HG03064 (cell line): ENCODE results near the gene ARHGAP15.

ENCODE experiments used
- ATAC-seq: cut with Tn5 transposase; IDR thresholded peaks from one replicate; pipeline ENCODE4 v1.9.1; 2021; ENCODE audit warnings: low read depth; ENCODE audit not compliant: unreplicated experiment

The ARHGAP15 gene

DNA sequence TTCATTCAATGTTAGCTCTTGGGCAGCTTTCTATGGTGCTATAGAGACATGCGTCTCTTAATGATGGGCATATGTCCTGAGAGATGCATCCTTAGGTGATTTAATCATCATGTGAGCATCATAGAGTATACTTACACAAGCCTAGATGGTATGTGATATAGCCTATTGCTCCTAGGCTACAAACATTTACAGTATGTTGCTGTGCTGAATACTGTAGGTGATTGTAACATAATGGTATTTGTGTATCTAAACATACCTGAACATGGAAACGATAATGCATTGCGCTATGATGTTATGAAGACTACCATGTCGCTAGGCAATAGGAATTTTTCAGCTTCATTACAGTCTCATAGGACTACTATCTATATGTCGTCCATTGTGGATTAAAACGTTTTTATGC, 89.4 kb downstream of the ARHGAP15 start:
- no peak for ATAC-seq

DNA sequence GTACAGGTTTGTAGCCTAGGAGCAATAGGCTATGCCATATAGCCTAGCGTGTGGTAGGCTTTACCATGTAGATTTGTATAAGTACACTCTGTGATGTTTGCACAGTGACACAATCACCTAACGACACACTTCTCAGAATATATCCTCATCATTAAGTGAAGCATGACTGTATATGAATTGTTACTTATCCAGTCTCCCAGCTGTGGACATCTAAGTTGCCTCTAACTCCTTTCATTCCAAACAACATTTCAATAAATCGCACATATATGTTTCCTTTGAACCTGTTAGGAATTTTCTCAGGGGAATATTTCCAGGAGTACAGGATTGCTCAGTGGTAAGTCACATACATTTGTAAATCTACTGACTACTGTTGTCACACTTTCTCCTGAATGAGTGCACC, 90.0 kb downstream of the ARHGAP15 start:
- no peak for ATAC-seq

DNA sequence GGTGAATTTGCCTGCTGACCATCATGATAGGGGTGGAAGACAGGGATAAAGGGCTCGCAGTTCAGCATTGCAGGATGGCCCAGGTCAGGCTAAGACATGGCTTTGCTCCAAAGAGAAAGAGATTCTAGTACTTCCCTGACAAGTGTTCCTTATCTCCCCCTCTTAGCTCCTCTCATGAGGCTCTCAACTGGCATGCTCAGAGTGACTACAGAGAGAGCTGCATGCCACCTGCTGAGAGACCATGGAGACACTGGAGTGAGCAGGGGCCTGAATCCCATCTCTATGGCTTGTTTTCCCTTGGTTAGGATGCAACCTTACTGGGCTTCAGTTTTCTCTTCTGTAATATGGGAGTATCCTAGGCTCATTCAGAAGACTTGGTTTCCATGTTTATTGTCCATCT, 94.3 kb downstream of the ARHGAP15 start:
- no peak for ATAC-seq

DNA sequence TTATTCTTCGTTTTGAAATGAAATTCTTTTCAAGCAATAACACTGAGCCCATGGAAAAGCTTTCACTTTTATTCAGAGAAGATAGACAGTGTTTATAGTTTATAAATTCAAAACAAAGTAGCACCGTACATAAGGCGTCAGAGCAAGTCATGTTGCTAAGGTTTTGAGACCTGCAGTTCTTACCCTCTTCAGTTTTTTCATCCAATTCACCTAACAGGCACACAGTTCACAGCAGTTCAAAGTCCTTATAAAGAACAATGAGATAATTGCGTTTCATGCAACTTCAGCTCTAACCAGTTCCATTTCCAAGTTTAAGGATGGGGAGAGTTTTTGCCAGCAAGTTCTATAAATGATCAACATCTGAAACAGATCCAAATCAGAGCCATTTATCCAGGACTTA, 96.7 kb downstream of the ARHGAP15 start:
- no peak for ATAC-seq

DNA sequence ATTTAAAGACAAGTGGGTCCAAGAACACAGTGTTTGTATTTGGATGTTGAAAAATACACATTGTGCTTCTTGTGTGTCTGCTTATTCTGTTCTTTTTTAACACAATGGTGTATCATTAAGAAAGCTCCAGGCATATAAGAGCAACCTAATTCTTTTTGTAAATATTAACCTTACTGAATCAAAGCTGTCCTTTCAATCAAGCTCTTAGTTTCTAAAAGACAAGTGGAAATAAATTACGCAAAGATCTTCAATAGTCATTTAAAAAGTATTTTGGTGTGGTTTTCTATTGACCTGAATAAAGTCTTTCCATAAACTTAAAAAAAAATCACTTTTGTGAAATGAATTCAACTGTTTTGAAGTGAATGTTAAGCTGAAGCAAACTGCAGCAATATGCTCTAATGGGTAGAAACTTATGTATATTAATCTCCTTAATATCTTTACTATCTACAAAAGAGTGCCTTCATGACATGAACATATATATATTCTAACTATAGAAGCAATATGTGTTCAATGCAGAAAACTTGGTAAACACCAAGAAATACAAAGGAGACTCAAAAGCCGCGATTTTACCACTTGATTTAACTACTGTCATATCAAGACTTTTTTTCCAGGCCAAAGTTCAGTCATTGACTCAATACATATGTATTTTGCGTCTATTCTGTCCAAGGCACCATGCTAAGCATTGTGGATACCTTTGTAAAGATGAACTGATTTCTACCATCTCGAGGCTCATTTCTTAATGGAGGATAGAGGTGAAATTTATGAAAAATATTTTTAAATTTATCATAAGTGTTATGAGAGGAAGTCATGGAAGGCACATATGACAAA, 97.7 kb downstream of the ARHGAP15 start:
- ATAC-seq: no peak

DNA sequence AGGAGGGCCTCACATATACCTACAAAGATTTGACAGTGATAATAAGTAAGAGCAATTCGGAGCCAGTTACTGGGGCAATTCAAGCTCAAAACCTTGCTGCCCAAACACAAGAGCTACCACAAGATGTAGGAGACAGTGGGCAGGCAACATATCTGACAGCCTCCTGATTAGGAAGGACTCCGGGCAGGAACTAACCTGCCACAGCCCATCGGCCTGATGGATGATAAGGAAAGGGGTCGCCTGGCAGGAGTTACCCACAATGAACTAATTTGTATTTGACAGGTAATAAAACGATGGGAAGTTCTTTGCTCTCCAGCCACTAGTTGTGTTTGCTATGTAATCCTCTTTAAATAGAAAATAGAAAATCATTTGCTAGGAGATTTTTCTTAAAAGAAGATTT, 100.2 kb downstream of the ARHGAP15 start:
- ATAC-seq: no peak

DNA sequence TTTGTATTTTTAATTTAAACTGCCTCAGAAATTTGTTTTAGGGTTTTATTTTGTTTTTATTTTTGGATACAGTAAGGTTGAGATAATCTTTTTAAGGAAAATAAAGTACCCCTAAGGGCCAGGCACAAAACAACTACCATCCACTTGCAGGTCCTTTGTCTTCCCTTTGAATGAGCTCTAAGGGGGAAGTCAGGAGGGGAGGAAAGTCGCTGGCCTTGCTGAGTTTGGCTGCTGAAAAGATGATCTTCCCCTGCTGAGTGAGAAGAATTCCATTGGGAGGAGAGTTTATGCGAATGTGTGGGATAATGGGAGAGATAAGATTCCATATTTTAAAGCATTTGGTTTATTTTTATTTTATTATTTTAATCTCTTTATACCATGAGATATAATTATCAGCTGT, 100.7 kb downstream of the ARHGAP15 start:
- no peak for ATAC-seq

DNA sequence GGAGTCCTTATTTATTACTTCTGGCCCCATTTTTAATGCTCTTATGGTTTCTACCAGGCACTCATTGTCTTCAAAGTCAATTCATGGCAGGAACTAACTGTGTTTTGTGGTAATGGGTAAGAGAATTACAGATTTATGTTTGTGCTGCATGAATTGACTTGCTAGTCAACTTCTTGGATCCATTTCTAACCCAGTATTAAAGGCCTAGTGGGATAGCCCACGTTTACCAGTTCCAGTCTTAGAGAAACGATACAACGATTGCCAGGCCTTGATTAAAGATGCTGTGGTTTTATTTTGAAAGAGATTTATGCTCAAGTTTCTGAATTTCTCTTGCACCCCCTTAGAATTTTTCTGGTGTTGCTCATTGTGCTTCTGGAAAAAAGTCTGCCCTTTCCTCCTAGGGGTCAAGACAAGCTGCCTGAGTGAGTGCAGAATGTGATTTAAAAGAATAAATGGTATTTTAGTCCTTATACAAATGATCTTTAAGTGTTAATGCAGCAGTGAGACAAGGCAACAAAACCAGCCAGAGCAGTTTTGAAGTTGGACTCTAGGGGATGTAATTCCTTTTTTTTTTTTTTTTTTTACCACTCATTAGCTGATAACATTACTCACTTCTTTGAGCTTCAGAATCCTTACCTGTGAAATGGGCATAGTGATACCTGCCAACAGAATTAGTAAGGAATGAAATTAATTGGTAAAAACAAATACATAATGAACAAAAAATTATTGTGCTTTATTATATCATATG, 101.5 kb downstream of the ARHGAP15 start:
- no peak for ATAC-seq

DNA sequence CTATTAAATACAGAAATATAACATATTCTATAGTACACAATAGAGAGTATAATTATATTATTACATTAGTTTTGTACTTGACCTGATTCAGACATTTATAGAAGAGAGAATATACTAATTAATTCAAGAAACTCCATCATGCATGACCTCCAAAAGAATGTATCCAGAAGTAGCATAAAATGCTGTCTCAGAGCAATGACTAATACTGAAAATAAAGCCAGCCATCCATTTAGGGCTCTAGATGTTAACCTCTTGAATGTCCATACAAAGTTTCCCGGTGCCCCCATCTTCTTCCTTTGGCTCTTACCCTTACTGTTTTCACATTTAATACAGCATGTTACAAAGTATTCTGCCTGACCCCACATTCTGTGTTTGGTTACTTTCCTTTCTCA, 102.0 kb downstream of the ARHGAP15 start:
- no peak for ATAC-seq

DNA sequence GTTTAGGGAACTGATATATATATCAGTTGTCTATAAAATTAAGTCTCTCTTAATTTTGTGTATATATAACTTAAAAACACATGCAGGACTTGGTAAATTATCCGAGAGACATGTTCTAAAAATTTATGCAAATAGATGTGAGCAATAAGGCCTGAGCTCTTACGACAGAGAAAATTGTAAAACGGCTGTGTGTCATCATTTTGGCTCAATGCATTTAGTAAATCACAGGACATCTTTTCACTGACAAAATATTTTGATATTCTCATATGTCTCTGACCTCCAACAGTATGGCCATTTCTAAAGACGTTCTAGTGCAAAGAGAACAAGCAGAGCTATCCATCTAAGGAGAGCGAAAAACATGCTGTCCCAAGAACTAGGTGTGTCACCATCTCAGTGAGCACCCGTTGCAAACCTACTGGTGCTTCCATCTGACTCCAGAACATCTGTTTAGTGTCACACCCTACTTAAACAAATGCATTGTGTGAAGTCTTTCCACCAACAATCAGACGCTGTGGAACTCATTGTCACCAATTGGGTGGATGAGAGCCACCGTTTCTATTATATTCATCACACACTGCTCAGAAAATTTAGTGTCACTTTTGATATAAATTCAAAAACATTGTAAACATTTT, 108.0 kb downstream of the ARHGAP15 start:
- ATAC-seq: no peak

DNA sequence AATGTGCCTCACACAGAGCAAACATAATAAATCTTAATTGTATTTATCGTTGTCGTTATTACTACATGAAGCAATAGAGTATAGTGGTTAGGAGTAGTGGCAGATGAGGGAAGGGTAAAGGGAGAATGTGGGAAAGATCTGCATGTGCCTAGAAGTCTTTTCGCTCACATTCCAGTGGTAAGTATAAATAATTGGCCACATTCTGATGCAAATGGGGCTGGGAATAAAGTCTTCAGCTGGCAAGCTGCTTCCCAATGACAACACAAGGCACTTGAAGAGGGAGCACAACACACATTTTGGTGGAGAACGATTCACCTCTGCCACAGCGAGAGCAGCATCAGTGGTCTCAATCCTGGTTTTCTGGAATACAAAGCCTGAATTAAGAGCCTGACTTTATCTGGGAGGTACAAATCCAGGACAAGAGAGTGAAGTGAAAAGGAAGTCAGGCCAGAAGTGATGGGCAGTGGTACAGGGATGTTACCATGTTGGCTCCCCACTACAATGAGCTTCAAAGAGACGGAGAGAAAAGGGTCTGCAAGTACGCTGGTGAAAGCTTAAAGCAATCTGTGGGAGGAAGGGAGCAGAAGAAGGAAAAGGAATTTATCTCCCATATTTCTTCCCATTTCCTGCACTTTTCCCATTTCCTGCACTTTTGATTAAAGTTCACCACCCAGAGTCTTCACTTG, 112.3 kb downstream of the ARHGAP15 start:
- no peak for ATAC-seq

DNA sequence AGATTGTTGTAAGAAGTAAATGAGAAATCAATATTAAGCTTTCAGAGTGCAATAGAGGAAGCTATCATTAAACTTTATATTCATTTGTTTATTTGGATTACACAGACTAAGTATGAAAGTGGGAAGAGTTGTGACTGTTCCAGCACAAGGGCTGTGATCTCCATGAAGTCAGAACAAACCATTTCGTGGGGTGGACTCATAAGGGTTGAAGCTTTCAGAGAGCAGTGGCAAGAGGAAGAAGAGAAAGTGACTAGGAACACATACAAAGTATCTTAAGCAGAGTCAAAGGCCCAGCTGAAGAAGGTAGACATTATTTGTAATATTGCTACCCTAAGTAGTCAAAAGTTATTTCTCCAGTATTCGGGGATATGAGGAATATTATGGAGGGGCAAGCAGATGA, 117.0 kb downstream of the ARHGAP15 start:
- ATAC-seq: no peak

DNA sequence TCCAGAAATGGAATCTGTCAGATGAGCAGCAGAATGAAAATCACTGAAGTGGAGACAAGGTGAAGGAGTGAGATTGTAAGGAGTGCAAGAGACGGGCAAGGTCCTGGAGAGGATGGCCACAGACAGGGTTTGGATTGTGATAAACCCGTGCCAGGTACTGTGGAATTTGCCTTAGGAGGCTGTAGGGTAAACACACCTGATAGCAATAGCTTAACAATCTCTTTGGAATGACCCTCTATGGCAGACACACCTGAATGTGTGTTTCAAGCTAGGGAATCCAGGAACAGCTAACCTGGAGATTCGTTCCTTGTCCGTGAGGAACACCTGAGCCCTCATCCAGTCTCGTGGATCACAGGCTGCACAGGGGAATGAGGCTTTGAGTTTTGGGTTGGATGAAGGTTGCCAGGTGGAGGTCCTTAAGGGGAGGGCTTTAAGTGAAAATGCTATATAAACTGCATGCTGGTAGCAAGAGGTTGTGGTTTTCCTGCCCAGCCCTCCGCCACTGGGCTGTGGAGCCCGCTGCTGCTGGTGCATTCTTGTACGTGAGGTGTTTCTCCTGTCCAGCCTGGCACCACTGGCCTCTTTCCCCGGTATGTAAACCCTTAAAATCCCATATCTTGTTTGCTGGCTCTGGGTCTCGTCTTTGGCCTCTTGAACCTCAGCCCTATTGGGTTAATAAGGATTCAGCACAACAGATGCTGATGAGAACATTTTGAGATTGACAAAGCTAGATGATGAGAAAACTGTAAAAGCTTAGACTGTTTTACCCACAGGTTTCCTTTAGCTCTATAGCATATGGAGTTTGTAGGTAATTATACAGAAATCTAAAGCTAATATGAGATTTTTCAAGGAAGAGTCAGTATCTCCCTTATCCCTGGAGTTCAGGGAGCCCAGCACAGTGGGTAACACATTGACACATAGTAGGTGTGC, 117.9 kb downstream of the ARHGAP15 start:
- no peak for ATAC-seq

DNA sequence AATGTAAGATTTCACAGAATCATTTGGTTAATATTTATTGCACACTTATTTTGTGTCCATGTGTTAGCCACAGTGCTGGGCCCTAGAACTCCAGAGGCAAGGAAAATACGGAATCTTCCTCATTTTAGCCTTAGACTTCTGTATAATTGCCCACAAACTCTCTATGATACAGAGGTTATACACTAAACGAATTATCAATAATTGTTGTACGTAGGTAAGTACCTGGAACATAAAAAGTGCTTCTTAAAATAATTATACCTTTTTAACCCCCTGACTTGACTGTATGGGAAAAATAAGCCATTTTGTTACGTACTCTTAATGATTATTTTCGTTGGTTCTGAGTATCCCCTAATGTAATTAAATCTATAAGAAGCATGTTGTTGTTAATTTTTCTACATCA, 119.4 kb downstream of the ARHGAP15 start:
- ATAC-seq: no peak

DNA sequence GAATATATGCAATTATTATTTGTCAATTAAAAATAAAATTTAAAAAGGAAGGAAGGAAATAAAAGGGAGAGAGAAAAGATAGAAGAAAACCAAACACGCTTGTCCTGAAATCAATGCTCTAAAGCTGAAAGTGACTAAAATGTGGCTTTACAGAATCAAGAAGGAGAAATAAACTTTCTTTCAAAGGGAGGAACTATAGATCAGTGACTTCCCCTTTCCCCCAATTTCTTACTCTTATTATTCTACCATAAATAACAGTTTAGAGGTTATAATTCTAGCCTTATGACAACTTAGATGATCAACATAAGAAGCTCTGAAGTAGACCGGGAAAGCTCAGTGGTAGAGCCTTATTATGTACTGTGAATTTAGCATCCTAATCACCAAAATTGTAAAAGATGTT, 122.5 kb downstream of the ARHGAP15 start:
- no peak for ATAC-seq

DNA sequence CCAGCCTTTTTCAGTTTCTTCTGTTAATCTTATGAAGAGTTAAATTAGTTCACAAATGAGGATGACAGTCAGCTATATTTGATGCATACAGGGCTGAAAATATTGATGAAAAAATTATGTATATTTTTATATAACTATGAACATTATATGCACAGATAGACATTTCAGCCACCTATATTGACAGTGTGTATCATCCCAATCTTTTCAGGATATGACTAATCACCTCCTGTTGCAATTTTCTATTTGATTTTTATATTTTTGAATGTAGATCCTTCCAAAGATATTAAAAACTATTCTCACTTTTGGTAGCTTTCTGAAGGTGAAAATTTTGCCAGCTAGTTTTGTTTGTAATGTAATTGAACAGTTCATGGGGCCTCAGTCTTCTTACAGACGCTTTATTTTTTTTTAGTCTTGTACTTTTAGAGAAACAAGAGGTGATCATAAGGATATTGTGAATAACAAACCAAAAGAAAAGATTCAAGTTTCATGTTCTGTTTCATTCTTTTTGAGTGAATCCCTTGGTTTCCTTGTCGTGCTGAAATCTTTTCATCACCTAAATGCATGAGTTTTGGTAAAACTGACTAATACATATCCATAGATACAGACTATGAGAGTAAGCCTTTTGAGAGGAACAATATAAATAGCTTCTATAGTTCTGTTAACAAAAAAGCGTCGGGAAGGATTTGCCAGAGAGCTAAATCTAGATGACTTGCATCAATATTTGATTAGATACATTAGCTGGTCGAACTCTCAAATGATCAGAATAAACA, 123.1 kb downstream of the ARHGAP15 start:
- ATAC-seq: no peak

DNA sequence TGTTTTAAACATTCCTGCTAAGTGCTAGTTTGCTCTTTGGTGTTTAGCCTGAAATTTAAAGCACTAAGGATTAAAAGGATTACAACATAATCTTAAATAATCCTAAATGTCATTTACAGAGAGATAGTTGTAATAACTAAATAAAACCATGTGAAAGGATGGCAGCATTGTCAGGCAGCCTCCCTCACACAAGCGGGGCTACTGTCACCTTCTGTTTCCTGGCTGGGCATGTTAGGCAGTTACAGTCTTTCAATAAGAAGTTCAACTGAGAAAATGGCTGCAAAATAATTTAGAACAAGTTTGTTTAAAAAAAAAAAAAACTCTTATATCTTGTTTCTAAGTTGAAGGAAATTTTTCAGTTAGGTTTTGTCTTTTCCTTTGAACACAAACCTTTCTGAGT, 124.9 kb downstream of the ARHGAP15 start:
- ATAC-seq: no peak

DNA sequence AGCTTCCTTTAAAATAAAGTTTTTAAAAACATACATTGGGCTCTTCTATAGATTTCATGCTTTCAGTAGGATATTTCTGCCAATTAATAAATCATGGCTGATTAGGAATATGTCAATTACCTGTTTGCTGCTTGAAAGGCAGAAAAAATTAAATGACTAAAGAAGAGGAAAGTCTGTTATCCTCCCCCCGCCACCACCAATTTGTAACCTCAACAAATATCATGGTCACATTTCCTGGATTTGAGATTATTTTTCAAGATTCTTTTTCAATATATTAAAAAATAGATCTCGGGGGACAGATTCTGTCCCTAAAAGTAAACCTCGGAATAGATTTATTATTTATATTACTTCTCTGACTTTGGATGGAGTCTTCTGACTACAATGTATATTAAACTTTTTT, 125.9 kb downstream of the ARHGAP15 start:
- no peak for ATAC-seq

DNA sequence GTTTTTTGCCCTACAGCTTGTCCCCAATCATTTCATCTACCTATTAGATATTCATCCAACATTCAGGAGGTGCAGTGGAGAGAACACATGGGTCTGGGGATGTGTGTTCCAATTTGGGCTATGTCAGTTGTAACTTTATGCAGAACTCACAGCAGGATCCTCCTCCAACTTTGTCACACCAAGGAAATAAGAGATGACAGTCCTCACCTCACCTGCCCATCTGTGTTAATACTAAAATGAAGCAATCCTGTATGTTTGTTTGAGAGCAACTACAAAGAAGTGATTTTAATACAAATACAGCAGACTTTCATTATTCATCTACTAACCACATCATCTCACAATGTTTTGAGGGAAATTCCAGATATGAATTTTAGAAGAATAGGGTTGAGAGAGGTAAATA, 126.7 kb downstream of the ARHGAP15 start:
- no peak for ATAC-seq
